Keratinocyte (primary cell): Measurements from ENCODE around the gene PPM1B. TPM values are rescaled to one million over a fixed set of nuclear protein-coding genes. Genes with fewer than 3 reads are reported as not detected.

Experiments used
- DNase-seq: peaks from one replicate; pipeline ENCODE4 v3.0.0-alpha.2; 2011; ENCODE audit warnings: low read depth, missing footprints, low spot score
- FAIRE-seq: peaks from 2 replicates; lab custom pipeline; 2011; peaks lifted over from hg19 to GRCh38; lab: Jason Lieb, UNC
- H2AFZ ChIP-seq: 2 replicates; pipeline ENCODE4 v1.6.0; 2012; ENCODE audit warnings: low read length, control low read depth, inconsistent platforms; ENCODE audit not compliant: control insufficient read depth
- H3K27ac ChIP-seq: 2 replicates; pipeline ENCODE4 v1.5.1; 2011; ENCODE audit warnings: low read length; ENCODE audit not compliant: control insufficient read depth, insufficient read depth
- H3K27me3 ChIP-seq: 3 replicates; pipeline ENCODE4 v1.6.0; 2011; ENCODE audit warnings: low read length; ENCODE audit not compliant: control insufficient read depth, insufficient read depth; ENCODE audit errors: extremely low read depth
- H3K36me3 ChIP-seq, 2 experiments: 2 replicates in 1 of 2; 3 replicates in 1 of 2; pipeline ENCODE4 v1.5.1; 2011; ENCODE audit warnings: low read length in 2 of 2, mild to moderate bottlenecking in 1 of 2; ENCODE audit not compliant: control insufficient read depth in 2 of 2, insufficient read depth in 2 of 2; ENCODE audit errors: extremely low read depth in 1 of 2
- H3K4me1 ChIP-seq: 3 replicates; pipeline ENCODE4 v1.5.1; 2011; ENCODE audit warnings: low read length; ENCODE audit not compliant: control insufficient read depth, insufficient read depth; ENCODE audit errors: extremely low read depth
- H3K4me2 ChIP-seq: 3 replicates; pipeline ENCODE4 v1.6.0; 2011; ENCODE audit warnings: low read depth, low read length; ENCODE audit not compliant: control insufficient read depth, insufficient read depth; ENCODE audit errors: extremely low read depth
- H3K4me3 ChIP-seq, 3 experiments: fragments of 200-600 bp in 1 of 3; sonication (generic) in 1 of 3; 2 replicates in 2 of 3; 3 replicates in 1 of 3; pipeline ENCODE4 v1.5.1; 2011 to 2016; ENCODE audit warnings: low read length in 3 of 3, mild to moderate bottlenecking in 3 of 3, control low read depth in 2 of 3, inconsistent platforms in 1 of 3, low read depth in 1 of 3, mixed read lengths in 1 of 3, mixed run types in 1 of 3, moderate library complexity in 1 of 3; ENCODE audit not compliant: control insufficient read depth in 2 of 3, insufficient read depth in 2 of 3; ENCODE audit errors: extremely low read depth in 1 of 3
- H3K79me2 ChIP-seq: 2 replicates; pipeline ENCODE4 v1.6.0; 2012; ENCODE audit warnings: low read length; ENCODE audit not compliant: control insufficient read depth, insufficient read depth
- H3K9ac ChIP-seq: 3 replicates; pipeline ENCODE4 v1.6.0; 2011; ENCODE audit warnings: low read length; ENCODE audit not compliant: control insufficient read depth, insufficient read depth; ENCODE audit errors: extremely low read depth
- H3K9me1 ChIP-seq: 3 replicates; pipeline ENCODE4 v1.6.0; 2011; ENCODE audit warnings: low read length; ENCODE audit not compliant: control insufficient read depth, insufficient read depth; ENCODE audit errors: extremely low read depth
- H3K9me3 ChIP-seq: 2 replicates; pipeline ENCODE4 v1.5.1; 2012; ENCODE audit warnings: low read depth, low read length; ENCODE audit not compliant: control insufficient read depth
- H4K20me1 ChIP-seq: 3 replicates; pipeline ENCODE4 v1.6.0; 2011; ENCODE audit warnings: low read length; ENCODE audit not compliant: control insufficient read depth, insufficient read depth; ENCODE audit errors: extremely low read depth
- CTCF ChIP-seq, 3 experiments: IDR thresholded peaks in 1 of 3; conservative IDR thresholded peaks in 1 of 3; optimal IDR thresholded peaks in 1 of 3; 2 replicates in 2 of 3; 3 replicates in 1 of 3; pipeline versions ENCODE3 to v1.5.1; 2011; ENCODE audit warnings: low read length in 3 of 3, mild to moderate bottlenecking in 3 of 3, moderate library complexity in 2 of 3, control low read depth in 1 of 3, inconsistent platforms in 1 of 3; ENCODE audit not compliant: insufficient read depth in 2 of 3; ENCODE audit errors: extremely low read depth in 1 of 3
- EZH2 ChIP-seq: IDR thresholded peaks from one replicate; pipeline ENCODE4 v1.6.1; 2012; ENCODE audit warnings: inconsistent platforms, mild to moderate bottlenecking, low read length, moderate library complexity
- dilution Hi-C: fragments of 300-500 bp; cut with MboI; formaldehyde crosslinking; loops from one replicate; pipeline ENCODE4 v1.7.0; 2020; ENCODE audit warnings: low sequenced_read_pairs; ENCODE audit not compliant: extremely low pct_ligation_motif_present
- polyA plus RNA-seq, 5 experiments: library from polyadenylated mRNA; depleted of rRNA in 3 of 5; stranded (reverse) in 3 of 5; stranded (forward) in 1 of 5; unstranded in 1 of 5; fragments of >200 nt; gene quantifications; 1 replicate in 1 of 5; 2 replicates in 3 of 5; 3 replicates in 1 of 5; pipeline versions ENCODE4 v1.2.1 to v1.2.3, GENCODE V29; 2011 to 2012; ENCODE audit warnings: missing spikeins in 2 of 5, low read depth in 1 of 5, low replicate concordance in 1 of 5

PPM1B gene
- polyA plus RNA-seq, 1 donor (not counting 4 experiments of a cell fraction or from before 2014, with no cell fraction given): 34.5 TPM

GRCh38 chr2:44169155-44169898 is 652 bp downstream of the PPM1B start:
- peaks cover 51% of the 10 kb centered on the region for H3K79me2 ChIP-seq
- no peak for FAIRE-seq
- H3K4me1 ChIP-seq: peaks cover 17% of the 10 kb centered on the region
- peak overlapping the region; percentile 87 for H2AFZ ChIP-seq
- H3K4me2 ChIP-seq: peak overlapping the region; percentile 84
- H3K9ac ChIP-seq: peak overlapping the region; percentile 96
- dilution Hi-C loops: no loop called here
- H3K27ac ChIP-seq: peak overlapping the region; percentile 92
- no peak for DNase-seq
- no peaks in the 10 kb centered on the region for H3K27me3 ChIP-seq
- H3K4me3 ChIP-seq: peak overlapping the region; percentile 60 to 99 (median 98)
- no peaks in the 10 kb centered on the region for H3K9me1 ChIP-seq
- no peaks in the 10 kb centered on the region for H3K9me3 ChIP-seq
- peaks cover 3% of the 10 kb centered on the region for H4K20me1 ChIP-seq
- no peaks in the 10 kb centered on the region for H3K36me3 ChIP-seq
- TF ChIP-seq CTCF (optimal IDR thresholded peaks at IDR 0.05 in 1 of 3, IDR thresholded peaks at IDR 0.05 in 1 of 3, conservative IDR thresholded peaks at IDR 0.05 in 1 of 3; ENCODE audit: extremely low read depth in 1 of 3, insufficient read depth in 2 of 3, low read length in 3 of 3) (no peak), EZH2 (no peak)

GRCh38 chr2:44170311-44170717 is 1.6 kb downstream of the PPM1B start:
- TF ChIP-seq CTCF (optimal IDR thresholded peaks at IDR 0.05 in 1 of 3, IDR thresholded peaks at IDR 0.05 in 1 of 3, conservative IDR thresholded peaks at IDR 0.05 in 1 of 3; ENCODE audit: extremely low read depth in 1 of 3, insufficient read depth in 2 of 3, low read length in 3 of 3) (no peak), EZH2 (no peak)
- Histone ChIP-seq H3K27me3 (no peaks in the 10 kb centered on the region), H3K4me2 (peak overlapping the region; percentile 84), H3K4me3 (peak overlapping the region; percentile 60 to 99 (median 98)), H4K20me1 (peaks cover 3% of the 10 kb centered on the region), H3K9me1 (no peaks in the 10 kb centered on the region), H3K9me3 (no peaks in the 10 kb centered on the region), H2AFZ (no peak overlapping the region), H3K4me1 (peaks cover 17% of the 10 kb centered on the region), H3K27ac (peak overlapping the region; percentile 92), H3K9ac (peak overlapping the region; percentile 96), H3K36me3 (no peaks in the 10 kb centered on the region), H3K79me2 (peaks cover 61% of the 10 kb centered on the region)
- no peak for DNase-seq
- dilution Hi-C loops: no loop called here
- no peak for FAIRE-seq
